ENCODE measurements around the gene SLC6A3.

- no peak for TF ChIP-seq CTCF (IDR thresholded peaks at IDR 0.05 in 8 of 11, conservative IDR thresholded peaks at IDR 0.05 in 3 of 11)
- TF ChIP-seq POLR2A (IDR thresholded peaks at IDR 0.05): no peak
- TF ChIP-seq POLR2AphosphoS5 (IDR thresholded peaks at IDR 0.05): peak in 2 of 3 donors; percentile 15 to 50
These were observed 18.8 kb upstream of the SLC6A3 start for GRCh38 chr5:1464096-1464446.

All from spleen (tissue), 7 donors.